ENCODE measurements around the gene TRAPPC5. TPM values are rescaled to one million over a fixed set of nuclear protein-coding genes. Genes with fewer than 3 reads are reported as not detected.

TRAPPC5 gene
- polyA plus RNA-seq, 1 experiment: 42.1 TPM

DNA sequence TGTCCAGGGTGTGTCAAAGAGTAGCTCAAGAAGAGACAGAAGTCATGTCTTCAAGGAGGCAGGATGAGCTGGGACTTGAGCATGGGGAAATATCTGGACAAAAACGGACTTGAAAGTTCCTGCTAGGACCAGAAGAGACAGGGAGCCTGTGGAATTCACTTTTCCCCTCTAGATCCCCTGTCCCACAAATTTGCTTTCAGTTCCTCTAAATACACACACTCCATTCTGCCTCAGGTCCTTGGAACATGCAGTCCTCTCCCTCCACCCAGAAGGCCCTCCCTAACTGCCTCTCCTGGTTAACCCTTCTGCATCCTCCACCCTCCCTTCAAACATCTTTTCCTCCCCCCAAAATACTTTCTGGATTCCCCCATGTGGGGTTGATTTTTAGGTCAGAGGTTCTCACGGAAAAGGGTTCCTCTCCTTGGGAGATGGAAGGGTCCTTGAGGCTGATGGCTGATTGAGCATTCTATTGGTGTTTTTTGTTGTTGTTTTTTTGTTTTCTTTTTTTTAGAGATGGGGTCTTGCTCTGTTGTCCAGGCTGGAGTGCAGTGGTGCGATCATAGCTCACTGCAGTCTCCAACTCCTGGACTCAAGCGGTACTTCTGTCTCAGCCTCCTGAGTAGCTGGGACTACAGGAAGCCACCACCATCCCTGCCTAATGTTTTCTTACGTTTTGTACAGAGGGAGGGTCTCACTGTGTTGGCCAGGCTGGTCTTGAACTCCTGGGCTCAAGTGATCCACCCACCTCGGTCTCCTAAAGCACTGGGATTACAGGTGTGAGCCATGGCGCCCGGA is 18.7 kb upstream of the TRAPPC5 start:
- no peak for DNase-seq (ENCODE audit: low read depth, low spot score)
- TF ChIP-seq, protein P1, sequence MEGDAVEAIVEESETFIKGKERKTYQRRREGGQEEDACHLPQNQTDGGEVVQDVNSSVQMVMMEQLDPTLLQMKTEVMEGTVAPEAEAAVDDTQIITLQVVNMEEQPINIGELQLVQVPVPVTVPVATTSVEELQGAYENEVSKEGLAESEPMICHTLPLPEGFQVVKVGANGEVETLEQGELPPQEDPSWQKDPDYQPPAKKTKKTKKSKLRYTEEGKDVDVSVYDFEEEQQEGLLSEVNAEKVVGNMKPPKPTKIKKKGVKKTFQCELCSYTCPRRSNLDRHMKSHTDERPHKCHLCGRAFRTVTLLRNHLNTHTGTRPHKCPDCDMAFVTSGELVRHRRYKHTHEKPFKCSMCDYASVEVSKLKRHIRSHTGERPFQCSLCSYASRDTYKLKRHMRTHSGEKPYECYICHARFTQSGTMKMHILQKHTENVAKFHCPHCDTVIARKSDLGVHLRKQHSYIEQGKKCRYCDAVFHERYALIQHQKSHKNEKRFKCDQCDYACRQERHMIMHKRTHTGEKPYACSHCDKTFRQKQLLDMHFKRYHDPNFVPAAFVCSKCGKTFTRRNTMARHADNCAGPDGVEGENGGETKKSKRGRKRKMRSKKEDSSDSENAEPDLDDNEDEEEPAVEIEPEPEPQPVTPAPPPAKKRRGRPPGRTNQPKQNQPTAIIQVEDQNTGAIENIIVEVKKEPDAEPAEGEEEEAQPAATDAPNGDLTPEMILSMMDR (IDR thresholded peaks at IDR 0.05; ENCODE audit: low read depth, low read length): no peak
- no peak overlapping the region for H3K4me3 ChIP-seq (ENCODE audit: low read depth, low read length)
- H3K9me3 ChIP-seq (ENCODE audit: control insufficient read depth, insufficient read depth, low read length): no peaks in the 10 kb centered on the region
- ChIA-PET POLR2A (no interaction called here), CTCF (interaction anchor here (1.1 to 3.0 kb wide), 4 partner anchors 10 to 94 kb away, joined by 3 to 17 read pairs (median 6); partner anchors contain the start of gene TRAPPC5)
- no peak overlapping the region for H3K27ac ChIP-seq (ENCODE audit: low read depth, low read length)
- H3K27me3 ChIP-seq (ENCODE audit: control insufficient read depth, insufficient read depth, low read length): peaks cover 9% of the 10 kb centered on the region

DNA sequence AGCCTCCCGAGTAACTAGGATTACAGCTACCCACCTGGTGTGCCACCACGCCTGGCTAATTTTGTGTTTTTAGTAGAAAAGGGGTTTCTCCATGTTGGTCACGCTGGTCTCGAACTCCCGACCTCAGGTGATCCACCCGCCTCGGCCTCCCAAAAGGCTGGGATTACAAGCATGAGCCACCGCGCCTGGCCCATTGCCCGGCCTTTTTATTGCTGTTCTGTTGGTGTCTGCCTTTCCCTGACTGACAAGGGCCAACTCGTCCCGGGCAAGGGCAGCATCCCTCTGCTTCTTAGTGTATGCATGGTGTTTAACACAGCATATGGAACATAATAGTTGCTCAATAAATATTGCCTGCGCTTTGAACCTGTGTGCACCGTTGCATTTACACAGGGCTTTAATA is 18.0 kb upstream of the TRAPPC5 start:
- ChIA-PET POLR2A (no interaction called here), CTCF (interaction anchor here (1.0 to 3.0 kb wide), 2 partner anchors 11 to 18 kb away, joined by 5 to 17 read pairs; partner anchors contain the start of gene TRAPPC5)
- Histone ChIP-seq H3K27me3 (ENCODE audit: control insufficient read depth, insufficient read depth, low read length) (peaks cover 10% of the 10 kb centered on the region), H3K27ac (ENCODE audit: low read depth, low read length) (no peak overlapping the region), H3K4me3 (ENCODE audit: low read depth, low read length) (no peak overlapping the region), H3K9me3 (ENCODE audit: control insufficient read depth, insufficient read depth, low read length) (no peaks in the 10 kb centered on the region)
- TF ChIP-seq, protein P1 (IDR thresholded peaks at IDR 0.05; ENCODE audit: low read depth, low read length): no peak
- DNase-seq (ENCODE audit: low read depth, low spot score): no peak

DNA sequence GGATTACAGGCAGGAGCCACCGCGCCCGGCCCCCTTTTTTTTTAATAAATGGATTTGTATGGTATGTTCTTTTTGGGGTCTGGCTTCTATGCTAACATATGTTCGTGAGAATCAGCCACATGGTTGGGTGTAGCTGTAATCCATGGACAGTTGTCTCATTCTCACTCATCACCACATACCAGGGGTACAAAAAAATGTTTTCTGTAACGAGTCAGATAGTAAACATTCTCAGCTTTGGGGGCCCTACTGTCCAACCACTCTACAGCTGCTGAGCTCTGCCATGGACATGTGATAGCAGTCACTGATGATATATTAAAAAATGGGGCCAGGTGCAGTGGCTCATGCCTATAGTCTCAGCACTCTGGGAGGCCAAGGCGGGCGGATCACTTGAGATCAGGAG is 16.9 kb upstream of the TRAPPC5 start:
- TF ChIP-seq, protein P1 (IDR thresholded peaks at IDR 0.05; ENCODE audit: low read depth, low read length): no peak
- ChIA-PET CTCF (interaction anchor here (2.5 to 2.7 kb wide), 2 partner anchors 12 to 17 kb away, joined by 7 to 13 read pairs; partner anchors contain the start of gene TRAPPC5), POLR2A (interaction anchor here (0.6 to 1.2 kb wide), 2 partner anchors 34 to 532 kb away, joined by 3 read pairs; partner anchors contain the start of gene PET100)
- Histone ChIP-seq H3K27ac (ENCODE audit: low read depth, low read length) (no peak overlapping the region), H3K9me3 (ENCODE audit: control insufficient read depth, insufficient read depth, low read length) (no peaks in the 10 kb centered on the region), H3K27me3 (ENCODE audit: control insufficient read depth, insufficient read depth, low read length) (peaks cover 8% of the 10 kb centered on the region), H3K4me3 (ENCODE audit: low read depth, low read length) (no peak overlapping the region)
- DNase-seq (ENCODE audit: low read depth, low spot score): no peak

DNA sequence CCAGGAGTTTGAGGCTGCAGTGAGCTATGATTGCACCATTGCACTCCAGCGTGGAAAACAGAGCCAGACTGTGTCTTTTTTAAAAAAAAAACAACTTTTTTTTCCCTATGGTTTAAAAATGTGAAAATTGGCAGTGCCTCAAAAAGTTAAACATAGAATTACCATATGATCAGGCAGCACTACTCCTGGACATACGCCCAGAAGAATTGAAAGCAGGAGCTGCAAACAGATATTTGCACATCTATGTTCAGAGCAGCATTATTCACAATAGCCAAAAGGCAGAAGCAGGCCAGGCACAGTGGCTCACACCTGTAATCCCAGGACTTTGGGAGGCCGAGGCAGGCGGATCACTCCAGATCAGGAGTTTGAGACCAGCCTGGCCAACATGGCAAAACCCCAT is 15.6 kb upstream of the TRAPPC5 start:
- TF ChIP-seq, protein P1 (IDR thresholded peaks at IDR 0.05; ENCODE audit: low read depth, low read length): no peak
- peaks cover 9% of the 10 kb centered on the region for H3K27me3 ChIP-seq (ENCODE audit: control insufficient read depth, insufficient read depth, low read length)
- CTCF ChIA-PET: interaction anchor here (0.8 to 2.7 kb wide), 4 partner anchors 13 to 135 kb away, joined by 3 to 13 read pairs (median 8); partner anchors contain the start of gene TRAPPC5
- POLR2A ChIA-PET: no interaction called here
- peak; percentile 46 for DNase-seq (ENCODE audit: low read depth, low spot score)
- H3K9me3 ChIP-seq (ENCODE audit: control insufficient read depth, insufficient read depth, low read length): no peaks in the 10 kb centered on the region
- no peak overlapping the region for H3K27ac ChIP-seq (ENCODE audit: low read depth, low read length)
- no peak overlapping the region for H3K4me3 ChIP-seq (ENCODE audit: low read depth, low read length)

DNA sequence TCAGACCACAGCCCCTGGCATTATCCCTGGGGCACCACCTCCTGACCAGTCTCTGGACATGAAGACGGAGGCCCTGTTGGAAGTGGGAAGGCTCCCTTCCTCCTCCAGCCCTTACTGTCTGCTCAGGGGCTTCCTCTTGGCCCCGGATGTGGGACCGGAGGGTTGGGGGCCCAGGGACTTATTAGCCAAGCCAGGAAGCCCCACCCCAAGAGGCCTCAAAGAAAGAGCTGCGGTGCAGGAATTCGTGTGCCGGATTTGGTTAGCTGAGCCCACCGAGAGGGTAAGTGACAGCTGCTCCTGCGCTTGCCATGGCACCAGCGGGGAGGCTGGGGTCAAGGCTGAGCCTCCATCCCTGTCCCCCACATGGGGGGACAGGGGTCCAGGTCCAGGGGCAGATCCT is 11.8 kb upstream of the TRAPPC5 start, which contains the start of gene RETN:
Gene RETN, plus strand, starts transcription at position 208 of the 400 bp plus-strand sequence. CDS start 278 bp downstream, outside the sequence.
- no peak within 1 kb of the TSS for H3K4me3 ChIP-seq (ENCODE audit: low read depth, low read length)
- H3K9me3 ChIP-seq (ENCODE audit: control insufficient read depth, insufficient read depth, low read length): peaks cover under 1% of the 10 kb centered on the region; the same call in 1 of the 2 replicates
- ChIA-PET CTCF (interaction anchor here (0.9 kb wide), 1 partner anchor 12 kb away, joined by 4 read pairs; the partner anchor contains the start of gene TRAPPC5), POLR2A (no interaction called here)
- peaks cover 18% of the 10 kb centered on the region for H3K27me3 ChIP-seq (ENCODE audit: control insufficient read depth, insufficient read depth, low read length)
- DNase-seq (ENCODE audit: low read depth, low spot score): no peak
- H3K27ac ChIP-seq (ENCODE audit: low read depth, low read length): no peak within 1 kb of the TSS
- TF ChIP-seq, protein P1 (IDR thresholded peaks at IDR 0.05; ENCODE audit: low read depth, low read length): no peak

Data from AG04450 (cell line).